Neutrophil (primary cell): Measurements from ENCODE around the gene ZNF672.

ENCODE experiments used
- H3K27ac ChIP-seq: fragments of 200-600 bp; sonication (generic); 2 replicates; pipeline ENCODE4 v1.5.1; 2016; ENCODE audit warnings: mild to moderate bottlenecking, moderate library complexity
- H3K27me3 ChIP-seq: fragments of 200-600 bp; sonication (generic); 2 replicates; pipeline ENCODE4 v1.6.0; 2016; ENCODE audit warnings: mild to moderate bottlenecking
- H3K36me3 ChIP-seq: fragments of 200-600 bp; sonication (generic); 2 replicates; pipeline ENCODE4 v1.5.1; 2017
- H3K4me1 ChIP-seq, 2 experiments: fragments of 200-600 bp in 1 of 2; sonication (generic) in 1 of 2; 1 replicate in 1 of 2; 2 replicates in 1 of 2; pipeline versions ENCODE4 v1.5.1 to v1.6.1; 2013 to 2016; ENCODE audit warnings: low read depth in 1 of 2, low read length in 1 of 2, mild to moderate bottlenecking in 1 of 2, moderate library complexity in 1 of 2; ENCODE audit not compliant: control insufficient read depth in 1 of 2, insufficient read depth in 1 of 2
- H3K4me3 ChIP-seq, 2 experiments: fragments of 200-600 bp in 1 of 2; sonication (generic) in 1 of 2; 1 replicate in 1 of 2; 2 replicates in 1 of 2; pipeline ENCODE4 v1.5.1; 2013 to 2016; ENCODE audit warnings: low read depth in 1 of 2, low read length in 1 of 2, mild to moderate bottlenecking in 1 of 2, moderate library complexity in 1 of 2
- H3K9me3 ChIP-seq: fragments of 200-600 bp; sonication (generic); 2 replicates; pipeline ENCODE4 v1.5.1; 2016
- TF ChIP-seq, protein P1 (sequence below): fragments of 200-600 bp; sonication (generic); IDR thresholded peaks from 2 replicates; pipeline ENCODE4 v1.5.1; 2016; ENCODE audit warnings: antibody characterized with exemption

The ZNF672 gene

DNA sequence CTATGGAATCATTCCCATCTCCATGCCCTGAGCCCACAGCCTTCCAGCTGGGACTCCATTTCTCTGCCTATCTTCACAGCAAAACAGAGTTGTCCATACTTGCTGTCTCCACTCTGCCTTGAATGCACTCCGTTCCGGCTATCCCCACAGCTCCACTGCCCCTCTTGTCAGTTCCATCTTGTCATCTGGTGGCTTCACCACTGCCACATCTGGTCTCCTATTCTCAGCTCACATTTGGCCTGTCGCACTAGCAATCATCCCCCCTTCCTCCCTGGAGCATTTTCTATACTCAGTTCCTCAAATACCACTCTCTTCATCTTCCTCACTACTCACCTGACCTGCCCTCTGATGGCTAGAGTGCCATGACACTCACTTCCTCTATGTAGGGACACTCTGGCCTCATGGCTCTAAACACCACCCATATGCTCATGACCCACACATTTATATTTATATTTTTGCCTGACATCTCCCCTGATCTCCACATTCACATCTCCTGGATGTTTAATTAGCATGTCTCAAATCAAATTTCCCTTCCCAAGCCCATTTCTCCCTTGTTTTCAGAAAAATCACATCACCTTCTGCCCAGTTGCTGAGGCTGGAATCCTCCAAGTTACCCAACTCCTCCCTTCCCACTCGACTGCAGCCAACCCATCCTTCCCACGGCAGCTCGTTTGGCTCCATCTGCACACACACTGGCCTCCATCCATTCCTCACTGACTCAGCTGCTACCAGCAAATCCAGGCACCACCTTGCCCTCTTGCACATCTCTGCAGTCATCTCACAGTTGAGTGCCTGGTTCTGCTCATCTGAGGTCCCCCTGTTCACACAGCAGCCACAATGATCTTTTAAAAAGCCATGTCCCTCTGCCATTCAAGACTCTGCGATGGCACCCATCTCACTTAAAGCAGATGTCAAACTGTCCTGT lies 14.7 kb downstream of the ZNF672 start:
- H3K27me3 ChIP-seq: no peaks in the 10 kb centered on the region
- TF ChIP-seq, protein P1, sequence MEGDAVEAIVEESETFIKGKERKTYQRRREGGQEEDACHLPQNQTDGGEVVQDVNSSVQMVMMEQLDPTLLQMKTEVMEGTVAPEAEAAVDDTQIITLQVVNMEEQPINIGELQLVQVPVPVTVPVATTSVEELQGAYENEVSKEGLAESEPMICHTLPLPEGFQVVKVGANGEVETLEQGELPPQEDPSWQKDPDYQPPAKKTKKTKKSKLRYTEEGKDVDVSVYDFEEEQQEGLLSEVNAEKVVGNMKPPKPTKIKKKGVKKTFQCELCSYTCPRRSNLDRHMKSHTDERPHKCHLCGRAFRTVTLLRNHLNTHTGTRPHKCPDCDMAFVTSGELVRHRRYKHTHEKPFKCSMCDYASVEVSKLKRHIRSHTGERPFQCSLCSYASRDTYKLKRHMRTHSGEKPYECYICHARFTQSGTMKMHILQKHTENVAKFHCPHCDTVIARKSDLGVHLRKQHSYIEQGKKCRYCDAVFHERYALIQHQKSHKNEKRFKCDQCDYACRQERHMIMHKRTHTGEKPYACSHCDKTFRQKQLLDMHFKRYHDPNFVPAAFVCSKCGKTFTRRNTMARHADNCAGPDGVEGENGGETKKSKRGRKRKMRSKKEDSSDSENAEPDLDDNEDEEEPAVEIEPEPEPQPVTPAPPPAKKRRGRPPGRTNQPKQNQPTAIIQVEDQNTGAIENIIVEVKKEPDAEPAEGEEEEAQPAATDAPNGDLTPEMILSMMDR: no peak
- H3K4me1 ChIP-seq: peaks cover 10 to 12% of the 10 kb centered on the region in 2 experiments
- H3K9me3 ChIP-seq: no peaks in the 10 kb centered on the region
- H3K27ac ChIP-seq: peak overlapping the region; percentile 21
- peaks cover 67% of the 10 kb centered on the region for H3K36me3 ChIP-seq
- H3K4me3 ChIP-seq: no peak overlapping the region

DNA sequence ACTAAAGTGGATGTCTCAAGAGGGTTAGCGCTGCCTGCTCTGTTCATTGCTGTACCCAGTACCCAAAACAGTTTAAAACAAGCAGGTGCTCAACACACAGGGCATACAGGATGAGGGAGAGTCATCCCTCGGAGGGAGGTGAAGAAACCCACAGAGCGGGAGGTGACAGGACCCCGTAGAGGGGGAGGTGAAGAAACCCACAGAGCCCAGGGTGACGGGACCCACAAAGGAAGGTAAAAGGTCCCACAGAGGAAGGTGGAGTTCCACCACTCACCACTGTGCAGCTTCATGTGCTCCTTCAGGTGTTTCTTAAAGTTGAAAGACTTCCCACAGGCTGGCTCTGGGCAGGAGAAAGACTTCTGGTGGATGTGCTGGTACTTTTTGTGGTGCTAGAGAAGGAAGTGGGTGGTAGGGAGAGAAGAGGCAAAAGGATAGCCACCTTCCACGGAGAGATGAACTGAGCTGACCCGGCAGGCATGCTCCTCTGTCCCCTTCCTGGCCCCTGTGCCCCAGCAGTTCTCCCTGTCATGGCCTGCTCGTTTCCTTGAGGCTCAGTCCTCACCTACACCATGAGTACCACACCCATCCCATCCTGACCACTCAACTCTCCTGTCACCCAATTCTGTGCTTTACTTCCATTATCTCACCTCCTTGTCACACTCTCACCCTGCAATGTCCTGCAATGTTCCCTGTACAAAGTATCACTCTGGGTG lies 15.8 kb downstream of the ZNF672 start:
- Histone ChIP-seq H3K36me3 (peaks cover 56% of the 10 kb centered on the region), H3K9me3 (no peaks in the 10 kb centered on the region), H3K4me3 (no peak overlapping the region), H3K4me1 (peaks cover 18 to 20% of the 10 kb centered on the region in 2 experiments), H3K27ac (no peak overlapping the region), H3K27me3 (no peaks in the 10 kb centered on the region)
- TF ChIP-seq, protein P1: no peak

DNA sequence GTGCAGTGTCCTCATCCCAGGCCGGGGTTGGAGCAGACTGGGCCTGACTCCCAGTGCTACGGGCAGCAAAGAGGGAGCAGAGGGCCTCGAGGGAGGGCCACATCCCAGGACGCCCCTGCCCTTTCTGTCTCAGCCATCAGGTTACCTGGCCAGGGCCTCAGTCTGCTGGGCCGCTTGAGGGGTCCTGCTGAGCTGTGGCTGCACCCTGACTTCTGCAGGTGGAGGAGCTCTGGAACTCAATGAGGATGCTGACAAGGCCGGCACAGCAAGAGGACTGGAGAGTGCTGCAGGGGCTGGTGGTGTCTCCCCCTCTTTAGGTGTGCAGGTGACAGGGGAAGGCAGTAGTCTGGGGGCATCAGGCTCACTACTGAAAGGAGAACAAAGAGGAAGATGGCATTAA lies 17.6 kb downstream of the ZNF672 start:
- Histone ChIP-seq H3K36me3 (peaks cover 39% of the 10 kb centered on the region), H3K27ac (no peak overlapping the region), H3K4me1 (peaks cover 28 to 32% of the 10 kb centered on the region in 2 experiments), H3K27me3 (no peaks in the 10 kb centered on the region), H3K4me3 (no peak overlapping the region), H3K9me3 (no peaks in the 10 kb centered on the region)
- TF ChIP-seq, protein P1: no peak

DNA sequence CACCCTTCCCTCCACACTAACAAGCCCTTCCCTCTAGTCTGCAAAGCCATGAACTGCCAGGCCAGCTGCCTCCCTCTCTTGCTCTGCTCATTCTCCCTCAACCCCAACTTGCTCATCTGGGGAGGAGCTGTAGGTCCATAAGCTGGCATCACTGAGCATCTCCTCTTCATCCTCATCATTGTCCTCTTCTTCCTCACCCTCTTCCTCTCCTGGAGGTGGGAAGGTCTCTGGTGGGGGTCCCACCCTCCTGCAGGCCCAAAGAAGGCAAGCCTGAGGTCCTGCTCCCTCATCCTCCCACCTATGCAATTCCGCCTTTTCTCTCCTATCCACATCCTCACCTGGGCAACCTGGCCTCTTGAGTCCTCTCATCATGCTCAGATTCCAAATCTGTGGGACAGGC lies 18.2 kb downstream of the ZNF672 start:
- no peak overlapping the region for H3K27ac ChIP-seq
- peaks cover 28 to 32% of the 10 kb centered on the region in 2 experiments for H3K4me1 ChIP-seq
- no peaks in the 10 kb centered on the region for H3K9me3 ChIP-seq
- H3K4me3 ChIP-seq: no peak overlapping the region
- H3K36me3 ChIP-seq: peaks cover 33% of the 10 kb centered on the region
- no peaks in the 10 kb centered on the region for H3K27me3 ChIP-seq
- TF ChIP-seq, protein P1: no peak

DNA sequence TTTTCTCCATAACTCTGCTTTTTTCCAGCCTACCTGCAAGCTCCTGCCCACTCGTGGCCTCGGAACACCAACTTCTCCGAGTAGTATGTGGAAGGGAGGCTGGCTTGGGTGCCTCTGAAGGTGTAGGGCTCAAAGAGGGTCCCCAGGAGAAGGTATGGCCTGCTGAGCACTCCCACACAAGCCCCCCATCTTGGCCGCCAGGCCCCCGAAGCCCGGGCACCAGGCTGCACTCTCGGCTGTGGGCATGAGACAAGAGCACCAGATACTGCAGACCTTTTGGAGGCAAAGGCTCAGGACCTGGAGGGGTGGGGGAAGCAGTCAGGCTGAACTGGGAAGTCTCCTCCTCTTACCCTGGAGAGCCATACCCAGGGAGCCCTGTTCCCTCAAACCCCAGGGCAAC lies 19.2 kb downstream of the ZNF672 start:
- Histone ChIP-seq H3K27me3 (no peaks in the 10 kb centered on the region), H3K27ac (peak overlapping the region; percentile 92), H3K4me3 (no peak overlapping the region), H3K9me3 (no peaks in the 10 kb centered on the region), H3K4me1 (peaks cover 28 to 32% of the 10 kb centered on the region in 2 experiments), H3K36me3 (peaks cover 23% of the 10 kb centered on the region)
- TF ChIP-seq, protein P1: no peak
